Activated CD8-positive, alpha-beta memory T cell treated with anti-CD3 and anti-CD28 coated beads, Interleukin-2, amount 50 U/mL, for 24 hours (primary cell): ENCODE results near the gene MECR.

Experiments
- DNase-seq: peaks from one replicate; pipeline ENCODE4 v3.0.0-alpha.2; 2020; ENCODE audit errors: extremely low read depth

Gene MECR, protein sequence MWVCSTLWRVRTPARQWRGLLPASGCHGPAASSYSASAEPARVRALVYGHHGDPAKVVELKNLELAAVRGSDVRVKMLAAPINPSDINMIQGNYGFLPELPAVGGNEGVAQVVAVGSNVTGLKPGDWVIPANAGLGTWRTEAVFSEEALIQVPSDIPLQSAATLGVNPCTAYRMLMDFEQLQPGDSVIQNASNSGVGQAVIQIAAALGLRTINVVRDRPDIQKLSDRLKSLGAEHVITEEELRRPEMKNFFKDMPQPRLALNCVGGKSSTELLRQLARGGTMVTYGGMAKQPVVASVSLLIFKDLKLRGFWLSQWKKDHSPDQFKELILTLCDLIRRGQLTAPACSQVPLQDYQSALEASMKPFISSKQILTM

DNA sequence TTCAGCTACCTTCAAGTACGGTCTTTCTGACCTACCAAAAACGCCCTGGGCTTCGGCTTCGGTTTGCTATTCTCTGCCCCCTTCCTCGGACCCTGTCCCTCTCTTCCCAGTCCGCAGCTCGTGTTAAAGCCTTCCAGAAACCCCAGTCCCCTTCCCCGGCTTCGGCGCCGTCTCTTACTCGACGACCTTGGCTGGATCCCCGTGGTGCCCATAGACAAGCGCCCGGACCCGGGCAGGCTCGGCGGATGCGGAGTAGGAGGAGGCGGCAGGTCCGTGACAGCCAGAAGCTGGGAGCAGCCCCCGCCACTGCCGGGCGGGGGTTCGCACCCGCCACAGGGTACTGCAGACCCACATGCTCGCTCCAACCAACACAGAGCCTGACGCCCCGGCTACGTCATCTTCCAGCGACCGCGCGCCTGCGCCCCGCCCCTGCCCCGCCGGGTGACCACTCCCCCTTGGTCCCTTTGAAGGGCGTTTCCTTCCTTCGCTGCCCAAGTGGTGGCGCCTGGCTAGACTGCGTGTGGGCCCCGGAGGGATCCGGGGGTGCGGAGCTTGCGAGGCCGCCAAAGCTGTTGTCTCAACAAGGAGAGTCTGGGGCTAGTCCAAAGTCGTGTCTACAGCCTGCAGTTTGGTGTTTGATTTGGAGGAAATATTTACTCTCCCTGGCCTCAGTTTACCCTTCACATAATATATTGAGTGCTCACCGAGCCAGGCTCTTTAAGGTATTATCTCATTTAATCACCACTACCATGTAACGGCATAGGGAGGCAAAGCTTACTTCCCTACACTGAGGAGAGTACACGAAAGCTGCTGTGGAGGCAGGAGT is at the start of gene MECR:
Gene MECR (minus strand): TSS at position 382 of the 826 bp plus-strand sequence. CDS start 28 bp downstream, at position 354.
- DNase-seq = peak; percentile 89

DNA sequence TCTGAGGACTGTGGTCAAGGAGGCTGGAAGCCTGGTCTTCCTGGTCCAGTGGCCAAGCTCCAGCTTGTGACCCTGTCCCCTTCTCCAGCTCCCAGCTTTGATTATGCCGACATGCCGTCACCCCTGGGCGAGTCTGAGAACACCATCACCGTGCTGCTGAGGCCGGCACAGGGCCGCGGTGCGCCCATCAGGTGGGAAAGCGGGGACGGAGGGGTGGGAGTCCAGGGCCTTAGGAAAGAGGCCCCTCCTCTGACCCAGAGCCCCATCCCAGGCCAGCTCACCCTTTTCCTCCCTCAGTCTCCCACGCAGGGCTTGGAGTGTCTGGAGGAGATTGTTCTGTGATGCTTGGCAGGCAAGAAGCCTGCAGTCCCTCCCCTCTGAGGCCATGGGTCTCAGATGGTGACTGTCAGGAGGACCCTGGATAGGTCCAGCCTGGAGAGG is 49.2 kb upstream of the MECR start:
- no peak for DNase-seq

DNA sequence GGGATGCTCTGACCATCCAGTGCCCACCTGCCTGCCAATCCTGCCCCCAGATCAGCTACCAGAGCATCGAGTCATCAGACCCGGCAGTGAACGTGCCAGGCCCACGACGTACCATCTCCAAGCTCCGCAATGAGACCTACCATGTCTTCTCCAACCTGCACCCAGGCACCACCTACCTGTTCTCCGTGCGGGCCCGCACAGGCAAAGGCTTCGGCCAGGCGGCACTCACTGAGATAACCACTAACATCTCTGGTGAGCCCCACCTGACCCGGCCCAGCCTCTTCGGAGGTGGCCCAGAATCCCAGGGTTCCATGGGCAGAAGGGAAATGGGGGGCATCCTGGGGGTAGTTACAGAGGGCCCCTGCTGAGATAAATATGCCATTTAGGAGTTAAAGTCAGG is 48.7 kb upstream of the MECR start:
- no peak for DNase-seq

- no peak for DNase-seq
These were observed 47.4 kb upstream of the MECR start for GRCh38 chr1:29278124-29278523.

DNA sequence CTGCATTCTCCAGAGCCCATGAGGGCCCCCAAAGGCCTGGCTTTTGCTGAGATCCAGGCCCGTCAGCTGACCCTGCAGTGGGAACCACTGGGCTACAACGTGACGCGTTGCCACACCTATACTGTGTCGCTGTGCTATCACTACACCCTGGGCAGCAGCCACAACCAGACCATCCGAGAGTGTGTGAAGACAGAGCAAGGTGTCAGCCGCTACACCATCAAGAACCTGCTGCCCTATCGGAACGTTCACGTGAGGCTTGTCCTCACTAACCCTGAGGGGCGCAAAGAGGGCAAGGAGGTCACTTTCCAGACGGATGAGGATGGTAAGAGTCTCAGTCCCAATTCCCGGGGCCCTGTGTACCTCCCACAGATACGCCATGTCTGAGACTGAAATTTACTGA is 44.7 kb upstream of the MECR start:
- no peak for DNase-seq

- DNase-seq = no peak
These were observed 41.6 kb upstream of the MECR start for GRCh38 chr1:29272147-29272907.

- no peak for DNase-seq
These were observed 41.0 kb upstream of the MECR start for GRCh38 chr1:29271724-29272123.

DNA sequence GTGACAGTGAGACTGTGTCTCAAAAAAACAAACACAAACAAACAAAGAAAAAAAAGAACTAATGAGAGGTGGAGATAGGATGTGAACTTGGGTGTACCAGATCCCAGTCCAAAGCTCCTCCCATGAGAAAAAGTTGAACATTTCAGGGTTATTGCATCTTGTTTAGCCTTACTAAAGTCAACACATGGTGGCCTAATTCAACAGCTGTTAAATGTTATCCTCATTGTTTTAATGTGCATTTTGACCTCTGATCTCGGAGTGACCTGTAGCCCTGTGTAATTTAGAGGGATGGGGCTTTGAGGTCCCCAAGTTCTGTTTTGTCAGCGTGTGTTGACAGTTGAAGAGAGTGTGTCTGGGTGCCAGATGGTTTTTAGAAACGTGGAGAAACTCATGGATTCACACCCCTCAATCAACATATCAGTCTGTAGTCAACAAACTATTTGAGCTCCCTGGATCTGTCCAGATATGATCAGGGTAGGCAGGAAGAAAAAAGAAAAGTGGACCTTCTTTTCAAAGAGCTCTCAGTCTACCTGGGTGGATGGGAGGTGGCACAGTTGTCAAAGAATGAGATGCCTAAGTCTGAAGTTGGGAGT is 40.3 kb upstream of the MECR start:
- DNase-seq = no peak

DNA sequence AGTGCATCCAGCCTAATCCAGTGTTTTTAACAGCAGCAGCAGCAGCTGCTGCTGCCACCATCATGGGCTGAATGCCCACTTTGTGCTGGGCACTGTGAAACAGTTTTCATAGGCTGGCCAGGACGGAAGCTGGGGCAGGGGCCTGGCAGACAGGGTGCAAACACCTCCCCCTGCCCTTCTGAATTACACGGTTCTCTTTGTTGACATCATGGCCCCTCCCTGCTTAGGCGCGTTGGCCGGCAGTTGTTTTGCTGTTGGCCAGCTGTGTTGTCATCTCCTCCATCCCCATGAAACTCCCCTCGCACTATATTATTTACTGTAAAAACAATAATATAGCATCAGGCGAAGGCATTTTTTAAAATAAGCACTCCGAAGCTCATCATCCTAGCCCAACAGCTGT is 38.6 kb upstream of the MECR start:
- DNase-seq = no peak

- DNase-seq = no peak
These were observed 36.8 kb upstream of the MECR start for GRCh38 chr1:29267321-29268070.

GRCh38 chr1:29266912-29267311 is 36.2 kb upstream of the MECR start:
- DNase-seq = no peak

- DNase-seq = no peak
These were observed 34.1 kb upstream of the MECR start for GRCh38 chr1:29264773-29265389.

- DNase-seq = no peak
These were observed 29.8 kb upstream of the MECR start for GRCh38 chr1:29260531-29260930.

DNA sequence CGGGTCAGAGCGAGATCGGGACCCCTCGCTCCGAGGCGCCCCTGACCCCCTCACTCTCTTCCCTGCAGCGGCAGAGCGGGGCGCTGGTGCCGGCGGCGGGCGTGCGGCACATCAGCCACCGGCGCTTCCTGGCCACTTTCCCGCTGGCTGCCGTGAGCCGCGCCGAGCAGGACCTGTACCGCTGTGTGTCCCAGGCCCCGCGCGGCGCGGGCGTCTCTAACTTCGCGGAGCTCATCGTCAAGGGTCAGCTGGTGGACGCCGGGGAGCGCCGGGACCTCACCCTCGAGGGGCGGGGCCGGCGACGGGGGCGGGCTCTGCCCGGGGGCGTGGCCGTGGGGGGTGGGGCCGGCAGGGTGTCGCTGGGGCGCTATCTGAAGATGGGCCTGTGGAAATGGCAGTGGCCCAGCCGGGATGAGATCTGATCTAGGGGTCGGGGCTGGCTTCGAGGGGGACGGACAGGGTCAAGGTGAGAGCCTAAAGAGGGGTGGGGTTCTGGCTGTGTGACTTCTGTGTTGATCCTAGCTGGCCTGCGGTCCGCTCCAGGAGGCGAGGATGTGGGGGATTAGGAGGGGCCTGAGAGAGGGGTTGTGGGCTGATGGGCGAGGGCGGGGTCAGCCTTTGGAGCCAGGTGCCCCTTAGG is 29.2 kb upstream of the MECR start:
- DNase-seq = no peak

- DNase-seq = no peak
These were observed 28.5 kb upstream of the MECR start for GRCh38 chr1:29258976-29259801.

DNA sequence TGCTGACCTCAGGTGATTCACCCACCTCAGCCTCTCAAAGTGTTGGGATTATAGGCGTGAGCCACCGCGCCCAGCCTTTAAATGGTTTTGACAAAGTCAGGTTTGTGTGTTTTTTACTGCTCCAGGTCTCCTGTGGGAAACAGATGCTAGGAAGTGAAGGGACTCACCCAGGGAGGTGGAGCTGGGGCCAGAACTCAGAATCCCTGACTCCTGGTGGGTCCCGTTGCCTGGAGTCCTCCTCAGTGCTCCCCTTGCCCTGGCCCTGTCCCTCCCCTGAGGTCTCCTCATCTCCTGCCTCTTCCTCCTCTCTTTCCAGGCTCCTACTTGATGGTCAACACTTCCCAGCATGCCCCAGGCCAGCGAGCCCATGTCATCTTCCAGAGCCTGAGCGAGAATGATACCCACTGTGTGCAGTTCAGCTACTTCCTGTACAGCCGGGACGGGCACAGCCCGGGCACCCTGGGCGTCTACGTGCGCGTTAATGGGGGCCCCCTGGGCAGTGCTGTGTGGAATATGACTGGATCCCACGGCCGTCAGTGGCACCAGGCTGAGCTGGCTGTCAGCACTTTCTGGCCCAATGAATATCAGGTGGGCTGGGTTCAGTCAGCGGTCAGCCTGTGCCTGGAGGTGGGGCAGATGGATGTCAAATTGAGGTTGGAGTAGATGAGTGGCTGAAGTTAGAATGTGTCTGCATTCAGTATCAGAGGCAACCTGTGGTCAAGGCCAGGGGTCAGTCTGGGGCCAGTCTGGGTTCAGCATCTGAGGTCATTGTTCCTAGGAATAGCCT is 27.6 kb upstream of the MECR start:
- no peak for DNase-seq

- no peak for DNase-seq
These were observed 26.5 kb upstream of the MECR start for GRCh38 chr1:29256979-29257804.

DNA sequence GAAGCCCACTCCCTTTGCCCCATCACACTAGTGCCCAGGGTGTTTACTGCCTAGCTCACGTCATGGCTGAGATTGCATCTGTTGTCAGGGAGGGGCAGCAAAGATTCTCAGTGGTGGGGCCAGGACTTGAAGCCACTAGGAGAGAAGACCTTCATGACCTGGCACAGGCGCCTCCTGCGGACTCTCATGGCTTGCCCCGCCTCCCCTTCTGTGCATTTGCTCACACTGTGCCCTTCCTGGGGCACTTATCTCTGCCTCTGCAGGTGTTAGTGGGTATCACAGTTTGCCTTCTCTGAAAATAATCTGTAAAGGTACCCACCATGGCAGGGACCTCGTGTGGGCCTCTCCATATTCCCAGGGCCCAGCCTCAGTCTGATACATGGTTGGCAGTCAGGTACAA is 25.7 kb upstream of the MECR start:
- DNase-seq = no peak
